ENCODE results near the gene EFNA3.

The EFNA3 gene, protein sequence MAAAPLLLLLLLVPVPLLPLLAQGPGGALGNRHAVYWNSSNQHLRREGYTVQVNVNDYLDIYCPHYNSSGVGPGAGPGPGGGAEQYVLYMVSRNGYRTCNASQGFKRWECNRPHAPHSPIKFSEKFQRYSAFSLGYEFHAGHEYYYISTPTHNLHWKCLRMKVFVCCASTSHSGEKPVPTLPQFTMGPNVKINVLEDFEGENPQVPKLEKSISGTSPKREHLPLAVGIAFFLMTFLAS
- 0 to 1.1 (median 0.13) reads per million in 17 experiments for total RNA-seq

DNA sequence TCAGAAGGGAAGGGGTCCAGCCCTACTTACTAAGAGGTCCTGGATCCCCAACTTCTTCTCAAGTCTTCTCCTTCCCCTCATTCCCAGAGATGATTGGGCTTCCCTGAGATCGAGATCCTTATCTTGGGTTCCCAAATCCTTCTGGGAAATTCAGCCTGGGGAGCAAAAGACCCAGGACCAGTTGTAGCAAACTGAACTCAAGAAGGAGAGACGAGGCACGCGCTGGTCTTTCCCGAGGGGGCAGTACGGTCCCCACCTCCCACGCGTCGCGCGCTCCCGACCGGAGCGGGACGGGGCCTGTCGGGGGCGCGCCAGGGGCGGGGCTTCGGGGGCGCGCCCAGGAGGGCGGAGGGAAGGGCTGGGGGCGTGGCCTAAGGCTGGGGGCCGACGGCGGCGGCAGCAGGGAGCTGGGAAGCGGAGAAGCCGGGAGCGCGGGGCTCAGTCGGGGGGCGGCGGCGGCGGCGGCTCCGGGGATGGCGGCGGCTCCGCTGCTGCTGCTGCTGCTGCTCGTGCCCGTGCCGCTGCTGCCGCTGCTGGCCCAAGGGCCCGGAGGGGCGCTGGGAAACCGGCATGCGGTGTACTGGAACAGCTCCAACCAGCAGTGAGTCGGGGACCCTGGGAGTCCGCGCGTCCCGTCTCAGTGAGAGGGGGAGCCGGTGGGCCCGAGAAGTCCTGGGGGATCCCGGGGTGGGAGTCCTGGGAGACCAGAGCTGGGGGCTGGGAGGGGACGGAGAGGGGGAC is at the start of gene EFNA3:
EFNA3 (plus strand) TSS at position 369 of the 741 bp plus-strand sequence; CDS start at position 474, 105 bp downstream.
- DNase-seq = peak; percentile 73 to 91 (median 81)

GRCh38 chr1:155029513-155030242 is 49.0 kb upstream of the EFNA3 start:
- no peak for DNase-seq

- DNase-seq = no peak
Measured at GRCh38 chr1:155030243-155030795, 48.3 kb upstream of the EFNA3 start.

GRCh38 chr1:155030899-155031298 is 47.7 kb upstream of the EFNA3 start:
- DNase-seq = no peak

DNA sequence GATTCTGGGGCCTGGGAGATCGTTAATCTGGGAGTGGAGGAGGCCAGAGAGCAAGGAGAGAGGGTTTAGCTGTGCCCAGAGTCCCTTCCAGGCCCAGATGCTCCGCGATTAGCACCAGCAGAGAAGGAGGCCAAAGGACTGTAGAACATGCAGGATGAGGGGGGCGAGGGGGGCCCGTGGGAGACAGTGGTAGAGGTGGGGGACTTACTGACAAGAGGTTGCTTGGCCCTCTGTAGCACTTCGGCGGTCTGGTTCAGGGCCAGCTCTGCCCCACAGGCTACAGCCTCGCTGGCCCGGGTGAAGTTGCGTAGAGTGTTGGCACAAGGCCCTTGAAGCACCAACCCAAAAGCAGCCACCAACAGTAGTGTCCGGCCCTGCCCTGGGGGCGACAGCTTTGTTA is 45.8 kb upstream of the EFNA3 start:
- no peak for DNase-seq

DNA sequence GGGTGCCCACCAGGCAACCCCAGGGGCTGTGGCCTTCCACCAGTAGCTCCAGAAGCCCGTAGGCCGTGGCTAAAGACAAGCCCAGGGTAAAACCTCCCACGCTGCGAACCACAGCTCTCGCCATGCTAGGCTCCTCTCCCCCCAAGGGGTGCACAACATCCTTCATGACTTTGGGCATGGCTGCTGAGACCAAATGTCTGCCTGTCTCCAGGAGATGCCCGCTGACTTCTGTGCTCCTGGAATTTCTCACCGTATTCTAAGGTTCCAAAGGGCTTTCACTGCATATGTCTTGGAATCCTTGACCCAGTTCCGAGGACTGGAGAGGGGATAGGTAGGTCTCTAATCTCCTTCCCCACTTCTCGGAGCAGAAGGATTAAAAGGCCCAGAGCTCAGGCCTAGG is 45.1 kb upstream of the EFNA3 start, which contains the start of the genes DCST1 and DCST2:
DCST1 (plus strand) TSS at position 301 of the 400 bp plus-strand sequence. CDS start 213 bp downstream, outside the sequence.
DCST2 (minus strand) TSS at position 258 of the 400 bp plus-strand sequence; CDS start at position 178, 80 bp downstream.
- DNase-seq = no peak

GRCh38 chr1:155034318-155035208 is 44.1 kb upstream of the EFNA3 start:
- DNase-seq = peak in 1 of 4 experiments; percentile 0

DNA sequence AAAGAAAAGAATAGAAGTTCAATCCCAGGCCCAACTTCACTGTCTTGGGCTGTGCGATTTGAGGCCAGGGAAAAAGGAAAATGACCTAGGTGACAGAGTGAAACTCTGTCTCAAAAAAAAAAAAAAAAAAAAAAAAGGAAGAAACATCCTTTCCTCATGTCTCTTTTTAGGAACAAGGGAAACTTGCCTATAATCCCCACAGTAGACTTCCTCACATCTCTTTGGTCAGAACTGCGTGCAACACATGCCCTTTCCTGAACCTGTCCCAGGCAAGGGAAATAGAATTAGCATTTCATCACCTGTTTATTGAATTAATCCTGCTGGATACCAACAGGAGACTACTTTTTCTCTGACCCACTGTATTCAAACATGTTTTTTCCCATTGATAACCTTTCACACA is 42.7 kb upstream of the EFNA3 start:
- DNase-seq = peak; percentile 46 to 71 (median 60)

GRCh38 chr1:155037043-155037442 is 41.6 kb upstream of the EFNA3 start:
- no peak for DNase-seq

GRCh38 chr1:155037851-155038441 is 40.7 kb upstream of the EFNA3 start:
- no peak for DNase-seq

GRCh38 chr1:155038602-155039307 is 39.9 kb upstream of the EFNA3 start:
- DNase-seq = peak in 1 of 4 experiments; percentile 34

GRCh38 chr1:155039308-155039669 is 39.3 kb upstream of the EFNA3 start:
- DNase-seq = no peak

DNA sequence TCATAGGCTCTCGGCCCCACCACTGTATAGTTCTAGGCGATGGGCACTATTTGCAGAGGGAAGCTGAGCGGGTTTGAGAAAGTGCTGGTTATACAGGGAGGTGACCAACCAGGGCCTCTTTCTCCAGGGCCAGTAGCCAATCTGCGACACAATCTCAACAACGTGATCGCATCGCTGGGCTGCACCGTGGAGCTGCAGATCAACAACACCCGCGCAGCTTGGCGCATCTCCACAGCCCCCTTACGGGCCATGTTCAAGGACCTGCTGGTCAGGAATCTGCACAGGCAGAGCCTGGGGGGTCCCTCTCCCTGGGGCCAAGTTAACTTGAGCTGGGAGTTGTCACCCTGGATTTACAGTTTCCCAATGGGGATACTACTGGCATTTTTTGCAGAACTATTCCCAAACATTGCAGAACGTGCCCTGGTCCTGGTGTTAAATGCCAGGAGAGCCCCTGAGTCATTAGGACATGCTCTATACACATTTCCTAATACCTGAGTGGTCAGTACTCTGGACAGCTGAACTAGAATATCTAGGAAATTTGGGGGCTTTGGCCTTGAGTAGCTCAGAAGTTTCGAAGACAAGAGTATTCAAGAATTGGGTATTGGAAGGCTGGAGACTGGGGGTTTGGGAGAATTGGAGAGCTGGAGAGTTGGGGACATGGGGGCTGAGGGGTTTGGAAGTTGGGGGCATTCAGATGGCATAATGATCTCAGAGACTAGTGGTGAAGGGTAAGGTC is 38.1 kb upstream of the EFNA3 start:
- DNase-seq = no peak

DNA sequence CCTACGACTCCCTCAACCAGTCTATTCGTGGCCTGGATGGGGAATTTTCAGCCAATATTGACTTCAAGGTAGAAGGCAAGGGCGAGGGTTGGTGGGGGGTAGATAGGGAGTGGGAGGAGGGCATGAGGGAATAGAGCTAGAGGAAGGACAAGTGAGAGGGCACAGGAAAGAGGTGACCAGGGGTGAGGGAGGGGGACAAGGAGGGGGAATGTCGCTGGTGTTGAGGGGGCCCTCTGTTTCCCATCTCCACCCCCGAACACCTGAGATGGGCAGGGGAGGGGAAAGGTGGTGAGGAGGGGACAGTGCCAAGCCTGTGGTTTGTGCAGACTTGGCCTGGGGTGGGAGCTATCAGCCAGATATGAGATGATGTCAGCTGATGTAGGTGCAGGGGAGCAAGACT is 35.8 kb upstream of the EFNA3 start:
- DNase-seq = no peak

GRCh38 chr1:155043301-155043702 is 35.3 kb upstream of the EFNA3 start:
- no peak for DNase-seq

GRCh38 chr1:155043793-155044192 is 34.8 kb upstream of the EFNA3 start:
- DNase-seq = no peak

- DNase-seq = no peak
Measured at GRCh38 chr1:155044365-155044764, 34.3 kb upstream of the EFNA3 start.

GRCh38 chr1:155044812-155045657 is 33.6 kb upstream of the EFNA3 start:
- peak; percentile 89 to 95 (median 94) for DNase-seq
